ENCODE data around the gene SKA3.
"Not testable (repeated sequence)": the region's sequence is repeated elsewhere in the genome, so short reads cannot be mapped to it uniquely, and the experiment has no call there.

DNA sequence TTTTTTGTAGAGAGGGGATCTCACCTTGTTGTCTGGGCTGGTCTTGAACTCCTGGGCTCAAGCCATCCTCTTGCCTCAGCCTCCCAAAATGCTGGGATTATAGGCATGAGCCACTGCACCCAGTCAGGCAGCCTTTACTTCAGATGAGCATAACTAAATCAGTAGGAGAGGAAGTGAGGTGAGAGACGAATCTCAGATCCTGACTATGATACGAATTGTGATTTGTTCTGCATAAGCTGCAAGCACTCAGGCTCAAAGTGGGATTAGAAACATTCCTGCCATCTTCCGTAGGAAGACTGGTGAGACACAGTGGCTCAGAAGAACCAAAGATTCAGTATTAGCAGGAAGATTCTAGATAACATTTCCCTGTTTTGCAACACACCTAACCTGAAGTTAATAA is 43.4 kb upstream of the SKA3 start:
- not testable (repeated sequence) for TF ChIP-seq POLR2A (IDR thresholded peaks at IDR 0.05); CTCF (IDR thresholded peaks at IDR 0.05); POLR2AphosphoS5 (IDR thresholded peaks at IDR 0.05; ENCODE audit: insufficient read depth in 1 of 2, low read depth in 1 of 2)
